GM12878 (cell line): ENCODE results near the gene FIGLA. TPM values are rescaled to one million over a fixed set of nuclear protein-coding genes. Genes with fewer than 3 reads are reported as not detected.

Source experiments
- ATAC-seq: fragments of 200-7000 bp; cut with Tn5 transposase; 3 replicates; pipeline ENCODE4 v1.9.1; 2020; ENCODE audit warnings: mild to moderate bottlenecking, moderate library complexity
- BruUV-seq: library from RNA; stranded (reverse); fragments of 400-500 nt; replicated peaks from 2 replicates; lab custom pipeline; 2021; lab: Mats Ljungman, UMichigan
- CTCF ChIA-PET: fragments of 300-600 bp; sonication (Branson Sonifier 250); formaldehyde crosslinking; extraction: SDS; loops from one replicate; lab custom pipeline; 2021; ENCODE audit warnings: inconsistent platforms; lab: Yijun Ruan, JAX
- POLR2A ChIA-PET: fragments of 350-600 bp; formaldehyde crosslinking; extraction: SDS; loops from one replicate; lab custom pipeline; 2021; ENCODE audit warnings: inconsistent platforms; lab: Charles Lee
- RAD21 ChIA-PET: fragments of 300-600 bp; sonication (Branson Sonifier 250); formaldehyde crosslinking; loops from one replicate; lab custom pipeline; 2023; ENCODE audit warnings: antibody characterized with exemption; ENCODE audit not compliant: unreplicated experiment; lab: Charles Lee
- SMC1A ChIA-PET: fragments of 300-600 bp; sonication (Branson Sonifier 250); formaldehyde crosslinking; loops from one replicate; lab custom pipeline; 2023; ENCODE audit not compliant: unreplicated experiment, uncharacterized antibody; lab: Charles Lee
- DNase-seq: peaks from one replicate; pipeline ENCODE4 v3.0.0-alpha.2; 2011; ENCODE audit warnings: low read depth, low spot score
- FAIRE-seq: peaks from 3 replicates; lab custom pipeline; 2011; peaks lifted over from hg19 to GRCh38; lab: Jason Lieb, UNC
- H2AFZ ChIP-seq: 2 replicates; pipeline ENCODE4 v1.6.0; 2011; ENCODE audit warnings: low read depth, low read length, control low read depth; ENCODE audit not compliant: control insufficient read depth
- H3K27ac ChIP-seq: 2 replicates; pipeline ENCODE4 v1.5.1; 2011; ENCODE audit warnings: control low read depth; ENCODE audit not compliant: control insufficient read depth, insufficient read depth
- H3K27me3 ChIP-seq, 2 experiments: replicated peaks in 1 of 2; 2 replicates each; pipeline versions ENCODE4 v1.6.0 to v1.6.1; 2011; ENCODE audit warnings: low read length in 1 of 2; ENCODE audit not compliant: control insufficient read depth in 2 of 2, insufficient read depth in 2 of 2
- H3K36me3 ChIP-seq, 2 experiments: 2 replicates each; pipeline ENCODE4 v1.5.1; 2011; ENCODE audit warnings: low read length in 1 of 2; ENCODE audit not compliant: control insufficient read depth in 2 of 2, insufficient read depth in 2 of 2
- H3K4me1 ChIP-seq: 2 replicates; pipeline ENCODE4 v1.6.1; 2011; ENCODE audit warnings: mild to moderate bottlenecking, low read length, moderate library complexity, mixed read lengths; ENCODE audit not compliant: control insufficient read depth, insufficient read depth
- H3K4me2 ChIP-seq: 2 replicates; pipeline ENCODE4 v1.6.0; 2011; ENCODE audit warnings: control low read depth; ENCODE audit not compliant: control insufficient read depth, insufficient read depth
- H3K4me3 ChIP-seq: fragments of 200-600 bp; sonication (generic); 2 replicates; pipeline ENCODE4 v1.5.1; 2016
- H3K79me2 ChIP-seq: 2 replicates; pipeline ENCODE4 v1.6.0; 2011; ENCODE audit warnings: low read length; ENCODE audit not compliant: control insufficient read depth, insufficient read depth
- H3K9ac ChIP-seq: 2 replicates; pipeline ENCODE4 v1.8.0; 2011; ENCODE audit warnings: low read length, control low read depth, mixed read lengths; ENCODE audit not compliant: control insufficient read depth, insufficient read depth
- H3K9me3 ChIP-seq: replicated peaks from 3 replicates; pipeline ENCODE4 v1.5.1; 2011; ENCODE audit warnings: mild to moderate bottlenecking, low read length; ENCODE audit not compliant: control insufficient read depth, insufficient read depth
- H4K20me1 ChIP-seq: 2 replicates; pipeline ENCODE4 v1.6.0; 2011; ENCODE audit not compliant: control insufficient read depth, insufficient read depth
- ASH2L ChIP-seq: fragments of 300-600, 200-600 bp; sonication (generic); IDR thresholded peaks from 2 replicates; pipeline ENCODE4 v1.6.1; 2017; ENCODE audit warnings: low read depth, mild to moderate bottlenecking, borderline replicate concordance
- CEBPB ChIP-seq, 2 experiments: fragments of 150-350 bp in 1 of 2; IDR thresholded peaks; 2 replicates each; pipeline ENCODE4 v1.6.1; 2012 to 2014; ENCODE audit warnings: low read depth in 2 of 2, low read length in 2 of 2, borderline replicate concordance in 1 of 2, inconsistent platforms in 1 of 2
- CREM ChIP-seq: IDR thresholded peaks from 2 replicates; pipeline ENCODE4 v1.6.1; 2014; ENCODE audit warnings: antibody characterized with exemption, low read depth
- E4F1 ChIP-seq: fragments of 450-650 bp; IDR thresholded peaks from 2 replicates; pipeline ENCODE4 v1.6.1; 2018; ENCODE audit warnings: borderline replicate concordance, mild to moderate bottlenecking; ENCODE audit not compliant: partially characterized antibody
- EED ChIP-seq: sonication (generic); IDR thresholded peaks from 2 replicates; pipeline ENCODE4 v1.6.1; 2016; ENCODE audit warnings: antibody characterized with exemption, low read depth
- ESRRA ChIP-seq: IDR thresholded peaks from 2 replicates; pipeline ENCODE4 v1.6.1; 2012; ENCODE audit warnings: mild to moderate bottlenecking, low read length, improper control_type of control experiment
- HSF1 ChIP-seq: fragments of 150-350 bp; IDR thresholded peaks from 2 replicates; pipeline ENCODE4 v1.6.1; 2014; ENCODE audit warnings: mild to moderate bottlenecking, low read depth, low read length
- MTA2 ChIP-seq: fragments of 450-650 bp; IDR thresholded peaks from 2 replicates; pipeline ENCODE4 v1.6.1; 2016; ENCODE audit warnings: low read depth, mild to moderate bottlenecking, moderate library complexity
- NFYB ChIP-seq: IDR thresholded peaks from 2 replicates; pipeline ENCODE4 v1.6.1; 2011; ENCODE audit warnings: low read depth, mild to moderate bottlenecking, low read length, improper control_type of control experiment, moderate library complexity; ENCODE audit not compliant: insufficient read depth
- PAX5 ChIP-seq: IDR thresholded peaks from 2 replicates; pipeline ENCODE4 v1.6.1; 2011; ENCODE audit warnings: low read depth, low read length, borderline replicate concordance
- PAX8 ChIP-seq: fragments of 450-650 bp; IDR thresholded peaks from 2 replicates; pipeline ENCODE4 v1.6.1; 2017; ENCODE audit warnings: mild to moderate bottlenecking, moderate library complexity
- PBX3 ChIP-seq: IDR thresholded peaks from 2 replicates; pipeline ENCODE4 v1.6.1; 2011; ENCODE audit warnings: mild to moderate bottlenecking, low read depth, low read length, moderate library complexity; ENCODE audit not compliant: insufficient replicate concordance
- RELB ChIP-seq: fragments of 450-650 bp; IDR thresholded peaks from 2 replicates; pipeline ENCODE4 v1.6.1; 2017; ENCODE audit warnings: low read depth, mild to moderate bottlenecking, moderate library complexity
- RUNX3 ChIP-seq: IDR thresholded peaks from 2 replicates; pipeline ENCODE4 v1.6.1; 2012; ENCODE audit warnings: low read length, inconsistent platforms
- YY1 ChIP-seq: IDR thresholded peaks from 2 replicates; pipeline ENCODE4 v1.6.1; 2011; ENCODE audit warnings: low read depth, mild to moderate bottlenecking, low read length
- WGBS: methylation state at CpG from one replicate; pipeline ENCODE4 v1.1.6; 2016; ENCODE audit warnings: low lambda C conversion rate; ENCODE audit not compliant: insufficient replicate concordance, insufficient coverage; ENCODE audit errors: missing lambda C conversion rate; 5-methylcytosine and 5-hydroxymethylcytosine counted together
- in situ Hi-C: fragments of 300-500 bp; cut with MboI; formaldehyde crosslinking; loops from 9 replicates; pipeline ENCODE4 v1.14.3; 2018; ENCODE audit warnings: mixed read lengths
- intact Hi-C: fragments of 100-400 bp; cut with micrococcal nuclease; formaldehyde crosslinking; loops from one replicate; pipeline ENCODE4 v1.14.2; 2022; ENCODE audit not compliant: unreplicated experiment
- polyA plus RNA-seq, 11 experiments: library from polyadenylated mRNA; depleted of rRNA in 4 of 11; unstranded in 6 of 11; stranded (reverse) in 5 of 11; fragments of >200 nt; fragmentation: Nextera tagmentation in 4 of 11; fragmentation: Illumina TruSeq in 1 of 11; extraction: Ambion mirVana in 4 of 11; extraction: Trizol in 1 of 11; gene quantifications; 1 replicate in 1 of 11; 2 replicates in 10 of 11; pipeline versions ENCODE4 v1.2.1 to v1.2.3, GENCODE V29; 2011 to 2016; ENCODE audit warnings: inconsistent platforms in 2 of 11, missing spikeins in 2 of 11, low read depth in 1 of 11
- total RNA-seq, 4 experiments: library from RNA; depleted of rRNA in 3 of 4; stranded (reverse); fragments of >200 nt in 3 of 4; fragmentation: Illumina TruSeq in 1 of 4; extraction: Trizol in 1 of 4; gene quantifications; 2 replicates each; pipeline versions ENCODE4 v1.2.1 to v1.2.3, GENCODE V29; 2013 to 2021

FIGLA gene
- total and polyA plus RNA-seq, 10 of the 15 experiments (the other 5 are each of a cell fraction or from before 2014, with no cell fraction given): not detected

- Histone ChIP-seq H3K27me3 (no peaks in the 10 kb centered on the region), H3K4me1 (no peaks in the 10 kb centered on the region), H3K9ac (no peak overlapping the region), H3K27ac (no peak overlapping the region), H2AFZ (no peak overlapping the region), H3K36me3 (no peaks in the 10 kb centered on the region), H4K20me1 (no peaks in the 10 kb centered on the region), H3K4me2 (no peak overlapping the region), H3K9me3 (no peaks in the 10 kb centered on the region; the same call in 2 of the 3 replicates)
- ChIA-PET RAD21 (no interaction called here), CTCF (no interaction called here), SMC1A (no interaction called here), POLR2A (no interaction called here)
- no peak for FAIRE-seq
- DNase-seq: no peak
- intact Hi-C loops: no loop called here
- no peak for ATAC-seq
- WGBS: 62% methylated on average over 10 of the region's 10 CpGs
- TF ChIP-seq MTA2 (no peak), CEBPB (IDR thresholded peaks at IDR 0.05; ENCODE audit: borderline replicate concordance in 1 of 2, low read depth in 2 of 2, low read length in 2 of 2) (no peak), PAX8 (no peak), NFYB (no peak), HSF1 (no peak), RUNX3 (no peak), RELB (no peak), E4F1 (no peak), YY1 (no peak), PAX5 (no peak), PBX3 (no peak), CREM (no peak), ESRRA (no peak), ASH2L (no peak), EED (no peak)
- TF ChIP-seq, all 136 proteins: peak for 0
- BruUV-seq: no TSS peak
- in situ Hi-C loops: no loop called here
- Histone ChIP-seq H3K4me3 (no peak overlapping the region), H3K79me2 (no peaks in the 10 kb centered on the region)
Observed at GRCh38 chr2:70837980-70838925, 47.8 kb upstream of the FIGLA start.
